Cardiac fibroblast (primary cell): ENCODE measurements around the gene PALM.

Source experiments
- DNase-seq, 2 donors: peaks; one replicate each; pipeline versions ENCODE4 v3.0.0 to v3.0.0-alpha.2; 2010; ENCODE audit warnings: low read depth in 2 of 2
- H3K4me3 ChIP-seq, 2 donors: replicated peaks in 1 of 2; 1 replicate in 1 of 2; 2 replicates in 1 of 2; pipeline ENCODE4 v1.5.1; 2011; ENCODE audit warnings: low read depth in 2 of 2, low read length in 2 of 2, mild to moderate bottlenecking in 2 of 2, moderate library complexity in 1 of 2
- TF ChIP-seq, protein P1 (sequence below): IDR thresholded peaks from one replicate; pipeline ENCODE4 v1.5.1; 2011; ENCODE audit warnings: low read depth, mild to moderate bottlenecking, low read length, inconsistent platforms

PALM gene

DNA sequence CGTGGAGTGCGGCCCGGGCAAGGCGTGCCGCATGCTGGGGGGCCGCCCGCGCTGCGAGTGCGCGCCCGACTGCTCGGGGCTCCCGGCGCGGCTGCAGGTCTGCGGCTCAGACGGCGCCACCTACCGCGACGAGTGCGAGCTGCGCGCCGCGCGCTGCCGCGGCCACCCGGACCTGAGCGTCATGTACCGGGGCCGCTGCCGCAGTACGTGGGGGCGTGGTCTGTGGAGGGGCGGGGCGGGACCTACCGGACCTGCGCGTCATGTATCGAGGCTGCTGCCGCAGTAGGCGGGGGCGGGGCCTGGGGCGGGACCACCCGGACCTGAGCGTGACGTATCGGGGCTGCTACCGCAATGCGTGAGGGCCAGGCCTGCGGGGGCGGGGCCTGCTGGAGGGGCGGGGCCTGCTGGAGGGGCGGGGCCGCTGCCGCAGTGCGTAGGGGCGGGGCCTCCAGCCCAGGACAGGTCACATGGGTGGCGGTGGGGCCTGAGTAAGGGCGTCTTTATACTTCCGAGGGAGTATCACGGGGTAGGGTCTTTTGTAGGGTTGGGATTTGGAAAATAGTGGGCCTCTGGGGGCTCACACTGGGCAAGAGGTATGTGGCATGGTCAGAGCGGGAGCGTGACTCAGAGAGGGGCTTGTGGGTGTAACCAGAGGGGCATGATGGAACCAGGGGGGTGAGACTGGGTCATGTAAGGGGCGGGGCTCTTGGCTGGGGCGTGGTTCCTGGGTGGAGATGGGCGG is 28.3 kb upstream of the PALM start:
- peak overlapping the region; percentile 49 to 58 for H3K4me3 ChIP-seq
- DNase-seq, result peak; percentile 99 to 100
- TF ChIP-seq, protein P1, sequence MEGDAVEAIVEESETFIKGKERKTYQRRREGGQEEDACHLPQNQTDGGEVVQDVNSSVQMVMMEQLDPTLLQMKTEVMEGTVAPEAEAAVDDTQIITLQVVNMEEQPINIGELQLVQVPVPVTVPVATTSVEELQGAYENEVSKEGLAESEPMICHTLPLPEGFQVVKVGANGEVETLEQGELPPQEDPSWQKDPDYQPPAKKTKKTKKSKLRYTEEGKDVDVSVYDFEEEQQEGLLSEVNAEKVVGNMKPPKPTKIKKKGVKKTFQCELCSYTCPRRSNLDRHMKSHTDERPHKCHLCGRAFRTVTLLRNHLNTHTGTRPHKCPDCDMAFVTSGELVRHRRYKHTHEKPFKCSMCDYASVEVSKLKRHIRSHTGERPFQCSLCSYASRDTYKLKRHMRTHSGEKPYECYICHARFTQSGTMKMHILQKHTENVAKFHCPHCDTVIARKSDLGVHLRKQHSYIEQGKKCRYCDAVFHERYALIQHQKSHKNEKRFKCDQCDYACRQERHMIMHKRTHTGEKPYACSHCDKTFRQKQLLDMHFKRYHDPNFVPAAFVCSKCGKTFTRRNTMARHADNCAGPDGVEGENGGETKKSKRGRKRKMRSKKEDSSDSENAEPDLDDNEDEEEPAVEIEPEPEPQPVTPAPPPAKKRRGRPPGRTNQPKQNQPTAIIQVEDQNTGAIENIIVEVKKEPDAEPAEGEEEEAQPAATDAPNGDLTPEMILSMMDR, result no peak

DNA sequence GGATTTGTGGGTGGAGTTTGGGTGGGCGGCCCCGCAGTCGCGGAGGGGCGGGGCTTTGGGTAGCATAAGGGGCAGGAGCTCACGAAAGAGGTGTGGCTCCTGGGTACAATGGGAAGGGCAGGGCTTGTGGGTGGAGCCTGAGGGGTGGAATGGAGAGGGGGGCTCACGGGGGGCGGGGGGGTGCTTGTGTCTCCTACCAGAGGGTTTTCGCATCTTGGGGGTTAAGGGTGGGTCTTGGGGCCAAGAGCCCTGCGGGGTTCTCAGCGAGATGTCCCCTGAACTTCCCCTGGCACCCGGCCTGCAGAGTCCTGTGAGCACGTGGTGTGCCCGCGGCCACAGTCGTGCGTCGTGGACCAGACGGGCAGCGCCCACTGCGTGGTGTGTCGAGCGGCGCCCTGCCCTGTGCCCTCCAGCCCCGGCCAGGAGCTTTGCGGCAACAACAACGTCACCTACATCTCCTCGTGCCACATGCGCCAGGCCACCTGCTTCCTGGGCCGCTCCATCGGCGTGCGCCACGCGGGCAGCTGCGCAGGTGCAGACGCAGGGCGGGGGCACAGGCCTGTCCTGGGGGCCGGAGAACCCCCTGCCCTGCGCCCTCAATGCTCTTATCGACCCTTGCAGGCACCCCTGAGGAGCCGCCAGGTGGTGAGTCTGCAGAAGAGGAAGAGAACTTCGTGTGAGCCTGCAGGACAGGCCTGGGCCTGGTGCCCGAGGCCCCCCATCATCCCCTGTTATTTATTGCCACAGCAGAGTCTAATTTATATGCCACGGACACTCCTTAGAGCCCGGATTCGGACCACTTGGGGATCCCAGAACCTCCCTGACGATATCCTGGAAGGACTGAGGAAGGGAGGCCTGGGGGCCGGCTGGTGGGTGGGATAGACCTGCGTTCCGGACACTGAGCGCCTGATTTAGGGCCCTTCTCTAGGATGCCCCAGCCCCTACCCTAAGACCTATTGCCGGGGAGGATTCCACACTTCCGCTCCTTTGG is 27.4 kb upstream of the PALM start:
- H3K4me3 ChIP-seq, result no peak overlapping the region
- TF ChIP-seq, protein P1, result no peak
- DNase-seq, result peak in 1 of 2 donors; percentile 98

DNA sequence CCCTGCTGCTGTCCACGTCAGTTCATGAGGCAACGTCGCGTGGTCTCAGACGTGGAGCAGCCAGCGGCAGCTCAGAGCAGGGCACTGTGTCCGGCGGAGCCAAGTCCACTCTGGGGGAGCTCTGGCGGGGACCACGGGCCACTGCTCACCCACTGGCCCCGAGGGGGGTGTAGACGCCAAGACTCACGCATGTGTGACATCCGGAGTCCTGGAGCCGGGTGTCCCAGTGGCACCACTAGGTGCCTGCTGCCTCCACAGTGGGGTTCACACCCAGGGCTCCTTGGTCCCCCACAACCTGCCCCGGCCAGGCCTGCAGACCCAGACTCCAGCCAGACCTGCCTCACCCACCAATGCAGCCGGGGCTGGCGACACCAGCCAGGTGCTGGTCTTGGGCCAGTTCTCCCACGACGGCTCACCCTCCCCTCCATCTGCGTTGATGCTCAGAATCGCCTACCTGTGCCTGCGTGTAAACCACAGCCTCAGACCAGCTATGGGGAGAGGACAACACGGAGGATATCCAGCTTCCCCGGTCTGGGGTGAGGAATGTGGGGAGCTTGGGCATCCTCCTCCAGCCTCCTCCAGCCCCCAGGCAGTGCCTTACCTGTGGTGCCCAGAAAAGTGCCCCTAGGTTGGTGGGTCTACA is 25.9 kb upstream of the PALM start:
- DNase-seq, result no peak
- no peak overlapping the region for H3K4me3 ChIP-seq
- TF ChIP-seq, protein P1, result no peak

DNA sequence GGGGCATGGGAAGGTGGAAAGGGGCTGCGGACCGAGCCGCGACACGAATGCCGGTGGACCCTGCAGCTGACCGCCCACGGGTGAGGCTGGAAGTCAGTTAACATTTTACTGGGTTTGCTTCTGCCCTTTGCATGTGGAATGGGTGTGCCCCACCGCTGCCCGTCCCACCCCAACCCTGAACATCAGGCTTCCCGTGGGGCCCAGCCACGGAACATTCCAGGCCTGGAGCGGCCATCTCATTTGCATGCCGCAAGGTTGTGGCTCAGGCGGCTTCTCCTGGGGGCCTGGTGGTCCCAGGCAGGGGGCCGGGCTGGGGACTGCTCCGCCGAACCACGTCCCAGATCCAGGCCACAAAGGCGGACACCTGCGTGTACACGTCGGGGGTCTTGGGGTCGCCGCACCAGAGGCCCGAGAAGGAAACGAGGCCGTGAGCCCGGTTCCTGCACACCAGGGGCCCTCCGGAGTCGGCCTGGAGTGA is 23.2 kb upstream of the PALM start:
- TF ChIP-seq, protein P1, result no peak
- H3K4me3 ChIP-seq, result no peak overlapping the region
- DNase-seq, result no peak

DNA sequence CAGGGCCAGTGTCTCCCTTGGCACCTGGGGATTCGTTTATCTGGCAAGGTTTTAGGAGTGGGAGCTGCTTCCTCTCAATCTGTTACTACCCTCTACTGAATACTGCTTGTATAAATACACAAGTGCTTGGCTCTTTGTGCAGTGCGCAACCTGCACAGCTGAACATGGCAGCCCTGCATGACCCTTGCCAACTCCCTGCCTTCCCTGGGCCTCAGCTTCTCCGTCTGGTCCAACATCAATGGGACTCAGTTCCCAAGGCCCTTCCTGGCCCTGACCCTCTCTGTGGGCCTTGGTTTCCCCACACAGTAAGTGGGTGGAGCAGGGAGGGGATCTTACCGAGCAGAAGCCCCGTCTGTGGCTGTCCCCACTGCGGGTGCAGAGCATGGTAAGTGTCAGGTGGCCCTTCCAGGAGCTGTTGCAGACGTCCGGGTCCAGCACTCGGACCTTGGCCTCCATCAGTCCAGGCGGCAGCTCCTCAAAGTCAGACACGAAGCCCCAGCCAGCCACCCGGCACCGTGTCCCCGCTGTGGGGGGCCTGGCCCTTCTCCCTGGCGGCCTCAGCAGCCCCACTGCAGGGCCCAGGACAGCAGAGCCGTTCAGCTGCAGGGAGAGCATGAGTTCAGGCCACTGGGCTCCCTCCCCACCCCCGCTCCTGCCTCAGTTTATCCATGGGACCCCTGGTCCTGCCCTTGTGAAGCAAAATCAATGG is 22.0 kb upstream of the PALM start:
- no peak overlapping the region for H3K4me3 ChIP-seq
- no peak for DNase-seq
- TF ChIP-seq, protein P1, result no peak
